DND-41 (cell line): ENCODE results near the gene LRRC34.

Experiments
- ATAC-seq: fragments of 200-7000 bp; cut with Tn5 transposase; 3 replicates; pipeline ENCODE4 v1.9.1; 2021; ENCODE audit warnings: low read depth; ENCODE audit not compliant: insufficient read depth
- DNase-seq: peaks from one replicate; pipeline ENCODE4 v3.0.0-alpha.2; 2020
- H2AFZ ChIP-seq: 2 replicates; pipeline ENCODE4 v1.6.0; 2012; ENCODE audit warnings: low read depth, low read length
- H3K27ac ChIP-seq: 2 replicates; pipeline ENCODE4 v1.5.1; 2012; ENCODE audit warnings: low read length, inconsistent platforms
- H3K27me3 ChIP-seq: fragments of 200-600 bp; sonication (generic); 2 replicates; pipeline ENCODE4 v1.6.0; 2012; ENCODE audit warnings: low read length, mild to moderate bottlenecking, inconsistent platforms; ENCODE audit not compliant: insufficient read depth, poor library complexity
- H3K36me3 ChIP-seq: 2 replicates; pipeline ENCODE4 v1.5.1; 2012; ENCODE audit warnings: low read length, inconsistent platforms; ENCODE audit not compliant: insufficient read depth
- H3K4me1 ChIP-seq: 2 replicates; pipeline ENCODE4 v1.5.1; 2012; ENCODE audit warnings: mild to moderate bottlenecking, low read length; ENCODE audit not compliant: insufficient read depth
- H3K4me2 ChIP-seq: 2 replicates; pipeline ENCODE4 v1.6.0; 2012; ENCODE audit warnings: mild to moderate bottlenecking, moderate library complexity, low read length, inconsistent platforms; ENCODE audit not compliant: insufficient read depth
- H3K4me3 ChIP-seq, 2 experiments: fragments of 200-600 bp in 1 of 2; shearing (Covaris generic) in 1 of 2; 2 replicates each; pipeline ENCODE4 v1.5.1; 2012 to 2016; ENCODE audit warnings: inconsistent platforms in 2 of 2, low read length in 2 of 2, mild to moderate bottlenecking in 2 of 2, low read depth in 1 of 2, moderate library complexity in 1 of 2
- H3K79me2 ChIP-seq: 2 replicates; pipeline ENCODE4 v1.6.0; 2012; ENCODE audit warnings: low read length, inconsistent platforms; ENCODE audit not compliant: insufficient read depth
- H3K9ac ChIP-seq: 2 replicates; pipeline ENCODE4 v1.6.0; 2012; ENCODE audit warnings: low read depth, mild to moderate bottlenecking, inconsistent platforms, low read length, moderate library complexity
- H3K9me3 ChIP-seq: 2 replicates; pipeline ENCODE4 v1.5.1; 2012; ENCODE audit warnings: low read length, moderate library complexity, mild to moderate bottlenecking, inconsistent platforms; ENCODE audit not compliant: insufficient read depth, severe bottlenecking
- H4K20me1 ChIP-seq: 2 replicates; pipeline ENCODE4 v1.6.0; 2012; ENCODE audit warnings: low read length; ENCODE audit not compliant: insufficient read depth
- CTCF ChIP-seq: IDR thresholded peaks from 2 replicates; pipeline ENCODE4 v1.5.1; 2012; ENCODE audit warnings: borderline replicate concordance, low read length, moderate library complexity, mild to moderate bottlenecking; ENCODE audit not compliant: poor library complexity, severe bottlenecking; ENCODE audit errors: extremely low read depth
- EZH2 ChIP-seq: IDR thresholded peaks from 3 replicates; pipeline ENCODE4 v1.6.1; 2012; ENCODE audit warnings: borderline replicate concordance, low read depth, mild to moderate bottlenecking, moderate library complexity, low read length, inconsistent platforms; ENCODE audit not compliant: severe bottlenecking

The LRRC34 gene

GRCh38 chr3:169846458-169847193 lies 33.9 kb upstream of the LRRC34 start:
- H3K4me1 ChIP-seq = no peaks in the 10 kb centered on the region
- H4K20me1 ChIP-seq = no peaks in the 10 kb centered on the region
- H3K4me2 ChIP-seq = no peak overlapping the region
- no peak overlapping the region for H3K27ac ChIP-seq
- H3K79me2 ChIP-seq = no peaks in the 10 kb centered on the region
- TF ChIP-seq CTCF (no peak), EZH2 (no peak)
- no peak overlapping the region for H3K9ac ChIP-seq
- no peak overlapping the region for H3K4me3 ChIP-seq
- no peaks in the 10 kb centered on the region for H3K36me3 ChIP-seq
- no peak for ATAC-seq
- H3K9me3 ChIP-seq = no peaks in the 10 kb centered on the region
- no peak for DNase-seq
- no peak overlapping the region for H2AFZ ChIP-seq
- H3K27me3 ChIP-seq = peaks cover 13% of the 10 kb centered on the region

GRCh38 chr3:169842960-169843359 lies 30.3 kb upstream of the LRRC34 start:
- H3K9me3 ChIP-seq = no peaks in the 10 kb centered on the region
- H3K4me3 ChIP-seq = no peak overlapping the region
- no peaks in the 10 kb centered on the region for H3K36me3 ChIP-seq
- no peaks in the 10 kb centered on the region for H3K4me1 ChIP-seq
- no peak overlapping the region for H2AFZ ChIP-seq
- H3K27me3 ChIP-seq = peaks cover 8% of the 10 kb centered on the region
- H3K9ac ChIP-seq = no peak overlapping the region
- no peaks in the 10 kb centered on the region for H3K79me2 ChIP-seq
- H4K20me1 ChIP-seq = no peaks in the 10 kb centered on the region
- DNase-seq (no peak), ATAC-seq (no peak)
- TF ChIP-seq EZH2 (no peak), CTCF (no peak)
- no peak overlapping the region for H3K27ac ChIP-seq
- no peak overlapping the region for H3K4me2 ChIP-seq

GRCh38 chr3:169841171-169841570 lies 28.5 kb upstream of the LRRC34 start:
- no peak overlapping the region for H3K4me2 ChIP-seq
- H3K27me3 ChIP-seq = peaks cover 7% of the 10 kb centered on the region
- H4K20me1 ChIP-seq = no peaks in the 10 kb centered on the region
- H3K79me2 ChIP-seq = no peaks in the 10 kb centered on the region
- TF ChIP-seq CTCF = no peak
- no peak for TF ChIP-seq EZH2
- no peak for DNase-seq
- H3K4me3 ChIP-seq = no peak overlapping the region
- no peak overlapping the region for H2AFZ ChIP-seq
- no peaks in the 10 kb centered on the region for H3K4me1 ChIP-seq
- H3K9me3 ChIP-seq = no peaks in the 10 kb centered on the region
- ATAC-seq = no peak
- H3K27ac ChIP-seq = no peak overlapping the region
- H3K36me3 ChIP-seq = no peaks in the 10 kb centered on the region
- no peak overlapping the region for H3K9ac ChIP-seq
